H1 (cell line): ENCODE measurements around the gene PC. TPM values are rescaled to one million over a fixed set of nuclear protein-coding genes. Genes with fewer than 3 reads are reported as not detected.

Source experiments
- CHD1 ChIP-seq: IDR thresholded peaks from 2 replicates; pipeline ENCODE4 v1.6.1; 2012; ENCODE audit warnings: low read depth, low read length, improper control_type of control experiment
- RAD21 ChIP-seq, 2 experiments: IDR thresholded peaks in 1 of 2; conservative IDR thresholded peaks in 1 of 2; 2 replicates each; pipeline ENCODE4 v1.6.1; 2011; ENCODE audit warnings: low read depth in 2 of 2, low read length in 2 of 2, improper control_type of control experiment in 1 of 2, inconsistent platforms in 1 of 2, mild to moderate bottlenecking in 1 of 2, moderate library complexity in 1 of 2
- polyA plus RNA-seq, 7 experiments: library from polyadenylated mRNA; depleted of rRNA in 3 of 7; stranded (reverse) in 5 of 7; unstranded in 2 of 7; fragments of >200 nt in 5 of 7; fragments of 200-250 nt in 2 of 7; gene quantifications; 1 replicate in 5 of 7; 2 replicates in 1 of 7; 4 replicates in 1 of 7; pipeline versions ENCODE4 v1.2.1 to v1.2.3, GENCODE V29; 2011 to 2013; ENCODE audit warnings: missing spikeins in 2 of 7, mixed read lengths in 2 of 7
- total RNA-seq: library from RNA; stranded (reverse); fragmentation: NEBNext Ultra II Directional; extraction: Animal tissue kit (Norgen Biotek cat#: 25700); gene quantifications from 2 replicates; pipeline ENCODE4 v1.2.1, GENCODE V29; 2021

Gene PC
- total and polyA plus RNA-seq, 2 of the 8 experiments (the other 6 are each of a cell fraction or from before 2014, with no cell fraction given), result 11.5 to 27.5 TPM

DNA sequence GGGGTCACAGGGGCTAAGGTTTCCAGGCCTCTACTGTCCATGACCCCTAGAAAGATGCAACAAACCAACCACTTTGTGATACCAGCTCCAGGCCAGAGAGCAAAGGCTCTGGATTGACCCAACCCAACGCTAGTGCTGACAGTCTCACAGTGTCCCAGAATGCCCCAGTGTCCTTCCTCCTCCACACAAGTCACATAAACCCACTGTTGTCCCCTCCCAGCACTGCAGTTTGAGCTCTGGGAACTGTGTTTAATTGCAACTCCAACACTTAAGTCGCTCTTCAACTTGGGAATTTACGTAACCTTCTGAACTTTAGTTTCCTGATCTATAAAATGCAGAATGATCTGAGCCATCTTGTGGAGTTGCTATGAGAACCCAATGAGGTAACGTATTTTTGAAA is 47.5 kb downstream of the PC start (continued):
- TF ChIP-seq CHD1 (no peak), RAD21 (IDR thresholded peaks at IDR 0.05 in 1 of 2, conservative IDR thresholded peaks at IDR 0.05 in 1 of 2; ENCODE audit: low read depth in 2 of 2, low read length in 2 of 2) (no peak)
